Right lobe of liver (tissue), 4 donors: ENCODE measurements around the gene LDB1.

ENCODE experiments used
- POLR2A ChIP-seq: fragments of 450-650 bp; IDR thresholded peaks from one replicate; pipeline ENCODE4 v1.6.1; 2017; ENCODE audit warnings: antibody characterized with exemption, mild to moderate bottlenecking
- TF ChIP-seq, protein P1 (sequence below), 4 donors: fragments of 200-600 bp in 3 of 4; fragments of 450-650 bp in 1 of 4; IDR thresholded peaks; one replicate each; pipeline versions ENCODE4 v1.5.1 to v1.8.0; 2016 to 2022; ENCODE audit warnings: antibody characterized with exemption in 4 of 4, mild to moderate bottlenecking in 2 of 4
- donor health status: DM: no; HTN: no; CAD: no.
- donor health status: DM: no; HTN: no; CAD: no.
- donor health status: DM: no; HTN: yes; CAD: no.

GRCh38 chr10:102140218-102140617 is 20.1 kb upstream of the LDB1 start:
- TF ChIP-seq, protein P1, sequence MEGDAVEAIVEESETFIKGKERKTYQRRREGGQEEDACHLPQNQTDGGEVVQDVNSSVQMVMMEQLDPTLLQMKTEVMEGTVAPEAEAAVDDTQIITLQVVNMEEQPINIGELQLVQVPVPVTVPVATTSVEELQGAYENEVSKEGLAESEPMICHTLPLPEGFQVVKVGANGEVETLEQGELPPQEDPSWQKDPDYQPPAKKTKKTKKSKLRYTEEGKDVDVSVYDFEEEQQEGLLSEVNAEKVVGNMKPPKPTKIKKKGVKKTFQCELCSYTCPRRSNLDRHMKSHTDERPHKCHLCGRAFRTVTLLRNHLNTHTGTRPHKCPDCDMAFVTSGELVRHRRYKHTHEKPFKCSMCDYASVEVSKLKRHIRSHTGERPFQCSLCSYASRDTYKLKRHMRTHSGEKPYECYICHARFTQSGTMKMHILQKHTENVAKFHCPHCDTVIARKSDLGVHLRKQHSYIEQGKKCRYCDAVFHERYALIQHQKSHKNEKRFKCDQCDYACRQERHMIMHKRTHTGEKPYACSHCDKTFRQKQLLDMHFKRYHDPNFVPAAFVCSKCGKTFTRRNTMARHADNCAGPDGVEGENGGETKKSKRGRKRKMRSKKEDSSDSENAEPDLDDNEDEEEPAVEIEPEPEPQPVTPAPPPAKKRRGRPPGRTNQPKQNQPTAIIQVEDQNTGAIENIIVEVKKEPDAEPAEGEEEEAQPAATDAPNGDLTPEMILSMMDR (IDR thresholded peaks at IDR 0.05): no peak
- TF ChIP-seq POLR2A: no peak
